WERI-Rb-1 (cell line): ENCODE results near the gene RIPOR3.

Experiments
- DNase-seq: peaks from one replicate; pipeline ENCODE4 v3.0.0-alpha.2; 2020
- H3K27ac ChIP-seq: fragments of 250-450 bp; sonication (Bioruptor Pico); 2 replicates; pipeline ENCODE4 v1.5.1; 2020; ENCODE audit warnings: mild to moderate bottlenecking, moderate library complexity
- H3K27me3 ChIP-seq: fragments of 250-450 bp; sonication (Bioruptor Pico); 2 replicates; pipeline ENCODE4 v1.5.1; 2021; ENCODE audit warnings: mild to moderate bottlenecking, low read depth, moderate library complexity; ENCODE audit not compliant: insufficient read depth, severe bottlenecking
- H3K36me3 ChIP-seq: fragments of 250-450 bp; sonication (Bioruptor Pico); 2 replicates; pipeline ENCODE4 v1.5.1; 2020; ENCODE audit warnings: mild to moderate bottlenecking, moderate library complexity
- H3K4me3 ChIP-seq: 2 replicates; pipeline ENCODE4 v1.5.1; 2011; ENCODE audit warnings: low read depth, mild to moderate bottlenecking, control low read depth, low read length
- H3K9me3 ChIP-seq: fragments of 250-450 bp; sonication (Bioruptor Pico); 2 replicates; pipeline ENCODE4 v1.5.1; 2021; ENCODE audit warnings: mild to moderate bottlenecking, moderate library complexity; ENCODE audit not compliant: severe bottlenecking
- CTCF ChIP-seq: IDR thresholded peaks from 2 replicates; pipeline ENCODE4 v1.5.1; 2011; ENCODE audit warnings: low read depth, mild to moderate bottlenecking, control low read depth, inconsistent platforms, low read length

The RIPOR3 gene

GRCh38 chr20:50733644-50734349, 42.5 kb upstream of the RIPOR3 start:
- DNase-seq = no peak
- H3K27ac ChIP-seq = no peak overlapping the region
- H3K9me3 ChIP-seq = no peaks in the 10 kb centered on the region
- no peak for TF ChIP-seq CTCF
- no peak overlapping the region for H3K4me3 ChIP-seq
- H3K36me3 ChIP-seq = peaks cover 12% of the 10 kb centered on the region
- no peaks in the 10 kb centered on the region for H3K27me3 ChIP-seq

DNA sequence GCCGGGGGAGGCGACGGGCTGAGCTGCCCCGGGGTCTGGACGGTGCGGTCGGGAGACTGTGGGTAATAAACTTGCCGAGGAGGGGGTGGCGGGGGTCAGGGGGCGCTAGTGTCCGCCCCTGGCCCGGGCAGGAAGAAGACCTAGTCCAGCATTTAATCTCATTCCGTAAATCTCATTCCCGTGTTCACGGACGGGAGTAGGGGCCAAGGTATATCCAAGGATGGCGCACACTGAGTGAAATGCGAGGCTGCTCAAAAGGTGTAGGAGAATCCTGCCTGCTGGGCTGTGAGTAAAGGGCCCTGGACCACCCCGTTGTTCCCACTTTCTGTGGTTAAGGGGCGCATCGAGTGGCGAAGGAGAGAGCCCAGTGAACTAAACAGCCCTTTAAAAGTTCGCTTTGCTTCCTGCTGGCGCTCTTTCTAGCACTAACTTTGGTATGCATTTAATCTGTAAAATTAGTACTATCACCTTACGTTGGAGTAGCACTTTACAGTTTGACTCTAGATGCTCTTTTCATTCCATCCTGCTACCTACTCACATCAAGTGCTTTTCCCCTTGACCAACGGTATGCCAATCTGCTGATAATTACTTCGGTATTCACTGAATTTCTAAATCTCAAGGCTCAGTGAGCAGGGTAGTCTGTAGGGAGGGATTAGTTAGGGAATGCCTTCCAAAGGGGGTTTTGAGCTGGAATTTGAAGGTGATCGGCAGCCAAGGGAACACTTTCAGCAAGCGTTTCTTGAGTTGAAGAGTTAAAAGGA, 40.8 kb upstream of the RIPOR3 start:
- DNase-seq = peak; percentile 27
- Histone ChIP-seq H3K27me3 (no peaks in the 10 kb centered on the region), H3K36me3 (peaks cover 9% of the 10 kb centered on the region), H3K4me3 (peak overlapping the region; percentile 77), H3K9me3 (no peaks in the 10 kb centered on the region), H3K27ac (peak overlapping the region; percentile 84)
- no peak for TF ChIP-seq CTCF

- Histone ChIP-seq H3K9me3 (no peaks in the 10 kb centered on the region), H3K36me3 (peaks cover 9% of the 10 kb centered on the region), H3K4me3 (peak within 1 kb of the TSS; percentile 77), H3K27ac (peak within 1 kb of the TSS; percentile 85), H3K27me3 (no peaks in the 10 kb centered on the region)
- TF ChIP-seq CTCF = no peak
- DNase-seq = peak; percentile 99
Observed at GRCh38 chr20:50731055-50731929, 40.0 kb upstream of the RIPOR3 start, which contains the start of gene PARD6B. Gene PARD6B (plus strand): TSS chr20:50731580. CDS start chr20:50731787, 207 bp downstream.

- H3K4me3 ChIP-seq = peak overlapping the region; percentile 70
- peak overlapping the region; percentile 85 for H3K27ac ChIP-seq
- DNase-seq = no peak
- TF ChIP-seq CTCF = no peak
- H3K36me3 ChIP-seq = peaks cover 9% of the 10 kb centered on the region
- no peaks in the 10 kb centered on the region for H3K9me3 ChIP-seq
- no peaks in the 10 kb centered on the region for H3K27me3 ChIP-seq
Observed at GRCh38 chr20:50730765-50731054, 39.4 kb upstream of the RIPOR3 start.

GRCh38 chr20:50729901-50730764, 38.8 kb upstream of the RIPOR3 start:
- no peak for TF ChIP-seq CTCF
- Histone ChIP-seq H3K27me3 (no peaks in the 10 kb centered on the region), H3K36me3 (peaks cover 9% of the 10 kb centered on the region), H3K9me3 (no peaks in the 10 kb centered on the region), H3K4me3 (peak overlapping the region; percentile 70), H3K27ac (peak overlapping the region; percentile 85)
- DNase-seq = no peak
